ENCODE results near the gene NPTN.
"Not testable (repeated sequence)": the region's sequence is repeated elsewhere in the genome, so short reads cannot be mapped to it uniquely, and the experiment has no call there.

Gene NPTN

DNA sequence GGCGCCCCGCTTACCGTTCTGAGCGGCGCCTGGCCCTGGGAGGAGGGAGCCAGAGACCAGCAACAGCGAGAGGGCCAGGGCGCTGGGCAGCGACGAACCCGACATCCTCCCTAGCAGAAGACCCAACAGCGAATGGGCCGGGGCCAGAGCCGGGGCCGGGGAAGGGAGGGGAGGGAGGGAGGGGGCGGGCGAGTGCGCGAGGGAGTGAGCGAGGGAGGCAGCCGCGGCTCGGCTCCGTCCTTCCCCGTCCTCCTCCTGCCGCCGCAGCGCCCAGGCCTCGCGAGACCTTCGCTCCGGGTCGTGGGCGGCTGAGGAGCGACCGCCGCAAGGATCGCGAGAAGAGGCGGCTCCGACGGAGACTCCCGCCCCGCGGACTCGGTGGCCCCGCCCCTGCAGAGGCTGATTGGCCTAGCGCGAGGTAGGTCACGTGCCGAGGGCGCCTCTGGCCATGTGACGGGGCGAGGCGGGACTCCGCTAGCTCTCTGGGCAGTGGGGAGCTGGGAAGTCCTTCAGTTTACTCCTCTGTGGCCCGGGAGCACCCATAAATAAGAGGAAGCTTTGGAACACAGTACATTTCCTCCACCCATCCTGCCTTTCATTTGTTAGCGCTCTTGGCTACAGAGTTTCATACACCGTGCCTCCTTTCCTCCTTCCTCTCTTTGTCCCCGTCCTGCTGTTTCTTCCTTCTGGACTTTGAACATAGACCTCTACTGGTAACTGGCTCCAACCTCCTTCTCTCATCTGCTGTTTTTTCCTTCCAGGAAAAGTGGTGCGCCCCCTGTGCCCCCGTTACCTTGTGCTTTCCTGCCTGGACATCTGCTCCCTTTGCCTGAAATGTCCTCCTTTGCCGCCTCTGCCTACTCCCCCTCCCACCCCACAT is at the start of gene NPTN:
Gene NPTN (minus strand): TSS at position 279 of the 880 bp plus-strand sequence. CDS start 174 bp downstream, at position 105.
- DNase-seq (ENCODE audit: low read depth in 3 of 3), result peak; percentile 96 to 98 (median 98)

- DNase-seq (ENCODE audit: low read depth in 3 of 3), result no peak
Measured at GRCh38 chr15:73682600-73683090, 49.5 kb upstream of the NPTN start.

- DNase-seq (ENCODE audit: low read depth in 3 of 3), result no peak
Measured at GRCh38 chr15:73681856-73682599, 48.8 kb upstream of the NPTN start.

DNA sequence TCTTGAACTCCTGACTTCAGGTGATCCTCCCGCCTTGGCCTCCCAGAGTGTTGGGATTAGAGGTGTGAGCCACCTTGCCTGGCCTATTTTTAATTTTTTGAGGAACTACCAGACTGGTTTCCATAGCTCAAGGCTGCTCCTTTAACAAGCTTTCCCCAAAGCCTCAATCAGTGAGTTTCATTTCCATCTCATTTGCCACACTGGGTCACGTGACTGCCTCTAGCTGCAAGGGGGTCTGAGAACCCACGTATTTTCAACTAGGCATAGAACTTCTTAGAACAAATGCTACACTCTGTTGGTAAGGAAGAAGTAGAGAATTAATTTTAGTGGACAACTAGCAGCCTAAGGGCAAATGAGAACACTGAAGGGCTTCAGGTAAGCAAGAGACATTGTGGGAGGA is 47.9 kb upstream of the NPTN start:
- no peak for DNase-seq (ENCODE audit: low read depth in 3 of 3)

DNA sequence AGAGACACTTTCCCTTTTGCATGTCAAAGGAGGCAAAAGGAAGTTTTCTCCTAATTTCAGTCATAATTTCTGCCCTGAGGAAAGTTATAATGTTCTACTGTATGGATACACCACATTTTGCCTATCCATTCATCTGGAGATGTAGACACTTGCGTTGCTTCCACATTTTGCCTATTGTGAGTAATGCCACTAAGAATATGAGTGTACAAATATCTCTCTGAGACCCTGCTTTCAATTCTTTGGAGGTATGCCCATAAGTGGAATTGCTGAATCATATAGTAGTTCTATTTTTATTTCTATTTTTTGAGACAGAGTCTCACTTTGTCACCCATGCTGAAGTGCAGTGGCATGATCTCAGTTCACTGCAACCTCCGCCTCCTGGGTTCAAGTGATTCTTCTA is 47.4 kb upstream of the NPTN start:
- no peak for DNase-seq (ENCODE audit: low read depth in 3 of 3)

DNA sequence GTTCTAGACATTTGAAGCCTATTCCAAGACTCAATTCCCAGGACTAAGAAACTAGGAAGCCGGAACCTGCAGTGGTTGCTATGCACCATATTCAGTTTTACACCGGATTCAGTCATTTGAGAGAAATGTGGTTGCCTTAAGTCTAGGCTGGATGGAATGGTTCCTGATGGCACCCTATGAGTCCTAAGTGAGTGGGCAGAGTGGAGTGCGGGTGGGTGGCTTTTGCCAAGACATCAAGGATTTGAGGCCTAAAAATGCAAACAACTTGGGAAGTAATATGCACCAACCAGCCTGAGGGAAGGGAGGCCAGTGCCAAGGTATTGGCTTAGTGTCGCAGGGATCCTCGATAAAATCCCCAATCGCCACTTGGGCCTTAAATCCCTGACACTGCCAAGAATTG is 46.8 kb upstream of the NPTN start:
- no peak for DNase-seq (ENCODE audit: low read depth in 3 of 3)

DNA sequence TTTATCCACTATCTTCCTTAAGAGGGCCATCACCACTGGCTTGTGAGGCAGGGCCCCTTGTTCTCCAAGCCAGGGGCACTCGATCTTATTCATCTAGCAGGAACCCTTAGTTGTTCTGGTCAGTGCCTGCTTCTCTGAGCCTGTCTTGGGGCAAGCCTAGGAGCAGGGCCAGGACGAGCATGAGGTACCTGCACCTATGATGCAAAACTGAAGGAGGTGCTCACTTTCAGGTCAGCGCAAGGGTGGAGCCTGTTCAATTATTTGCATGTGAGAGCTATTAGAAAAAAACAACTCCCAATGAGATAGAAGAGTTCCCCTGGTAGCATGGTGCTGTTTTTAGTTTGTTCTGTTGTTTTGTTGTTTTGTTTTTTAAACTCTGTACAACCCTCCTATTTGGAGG is 46.0 kb upstream of the NPTN start:
- no peak for DNase-seq (ENCODE audit: low read depth in 3 of 3)

DNA sequence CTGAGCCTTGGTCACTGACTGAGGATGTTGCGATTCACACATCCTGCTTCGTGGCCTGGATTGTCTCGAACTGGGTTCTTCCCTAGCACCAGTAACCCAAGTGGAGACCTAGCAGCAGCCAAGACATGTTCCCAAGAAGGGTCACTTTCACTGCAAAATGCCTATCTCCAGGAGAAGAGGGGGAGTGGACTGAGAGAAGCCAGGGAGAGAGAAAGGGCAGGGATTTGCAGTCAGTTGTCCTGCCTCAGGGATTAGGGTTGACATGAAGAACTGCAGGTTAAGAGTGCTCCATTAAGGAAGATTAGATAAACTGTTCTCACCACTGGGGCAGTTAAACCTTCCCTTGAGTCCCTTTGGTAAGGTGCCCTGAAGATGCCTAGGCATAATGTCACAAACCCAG is 45.3 kb upstream of the NPTN start:
- no peak for DNase-seq (ENCODE audit: low read depth in 3 of 3)

GRCh38 chr15:73677733-73678132 is 44.5 kb upstream of the NPTN start:
- DNase-seq (ENCODE audit: low read depth in 3 of 3), result no peak

DNA sequence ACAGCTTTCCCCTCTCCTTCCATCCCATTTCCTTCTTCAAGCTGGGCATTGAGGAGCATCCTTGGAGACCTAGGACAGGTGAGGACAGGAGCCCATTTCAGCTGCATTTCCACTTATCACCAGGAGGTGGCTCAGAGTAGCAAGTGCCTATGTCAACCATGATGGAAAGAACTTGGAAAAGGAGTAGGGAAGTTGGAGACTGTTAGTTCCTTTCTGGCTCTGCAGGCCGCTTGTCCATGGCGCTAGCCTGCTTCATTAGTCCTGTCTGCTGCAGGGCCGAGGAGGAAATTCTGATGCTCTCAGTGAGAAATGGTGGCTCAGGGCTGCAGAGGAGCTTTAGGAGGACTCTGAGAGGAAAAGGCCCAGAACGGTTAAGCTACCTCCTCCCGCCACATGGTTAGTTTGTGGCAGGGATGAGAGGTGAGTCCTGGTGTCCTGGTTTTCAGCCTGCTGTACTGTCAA is 44.0 kb upstream of the NPTN start:
- peak in 2 of 3 experiments; percentile 34 to 50 for DNase-seq (ENCODE audit: low read depth in 3 of 3)

GRCh38 chr15:73674587-73674986 is 41.4 kb upstream of the NPTN start:
- DNase-seq (ENCODE audit: low read depth in 3 of 3), result no peak

GRCh38 chr15:73660455-73660854 is 27.3 kb upstream of the NPTN start:
- DNase-seq (ENCODE audit: low read depth in 3 of 3), result no peak

DNA sequence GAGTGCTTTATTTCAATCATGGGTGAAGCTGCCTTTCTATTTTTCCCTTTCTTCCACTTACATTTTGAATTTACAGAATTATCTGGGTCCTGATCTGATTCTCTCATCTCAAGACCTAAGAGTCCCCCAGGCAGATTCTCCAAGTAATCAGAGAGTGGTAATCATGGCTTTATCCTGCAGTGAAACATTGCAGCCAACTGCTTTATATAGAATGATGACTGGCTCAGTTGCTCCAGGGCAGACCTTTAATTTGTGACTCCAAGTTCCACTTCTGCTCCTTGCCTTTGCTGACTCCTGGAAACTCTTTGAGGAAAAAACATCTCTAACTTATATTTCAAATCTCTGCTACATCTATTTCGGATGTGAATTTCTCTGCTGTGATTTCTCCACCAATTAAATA is 25.5 kb upstream of the NPTN start:
- DNase-seq (ENCODE audit: low read depth in 3 of 3), result no peak

DNA sequence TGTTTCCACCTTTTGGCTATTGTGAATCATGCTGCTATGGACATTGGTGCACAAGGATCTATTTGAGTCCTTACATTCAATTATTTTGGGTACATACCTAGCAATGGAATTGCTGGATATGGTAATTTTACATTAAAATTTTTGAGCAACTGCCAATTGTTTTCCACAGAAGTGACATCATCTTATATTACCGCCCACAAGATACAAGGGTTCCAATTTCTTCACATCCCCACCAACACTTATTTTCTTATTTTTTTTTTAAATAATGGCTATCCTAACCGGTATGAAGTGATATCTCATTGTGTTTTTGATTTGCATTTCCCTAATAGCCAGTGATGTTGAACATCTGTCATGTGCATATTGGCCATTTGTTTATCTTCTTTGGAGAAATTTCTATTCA is 22.5 kb upstream of the NPTN start:
- no peak for DNase-seq (ENCODE audit: low read depth in 3 of 3)

GRCh38 chr15:73654659-73655058 is 21.5 kb upstream of the NPTN start:
- DNase-seq (ENCODE audit: low read depth in 3 of 3), result no peak

DNA sequence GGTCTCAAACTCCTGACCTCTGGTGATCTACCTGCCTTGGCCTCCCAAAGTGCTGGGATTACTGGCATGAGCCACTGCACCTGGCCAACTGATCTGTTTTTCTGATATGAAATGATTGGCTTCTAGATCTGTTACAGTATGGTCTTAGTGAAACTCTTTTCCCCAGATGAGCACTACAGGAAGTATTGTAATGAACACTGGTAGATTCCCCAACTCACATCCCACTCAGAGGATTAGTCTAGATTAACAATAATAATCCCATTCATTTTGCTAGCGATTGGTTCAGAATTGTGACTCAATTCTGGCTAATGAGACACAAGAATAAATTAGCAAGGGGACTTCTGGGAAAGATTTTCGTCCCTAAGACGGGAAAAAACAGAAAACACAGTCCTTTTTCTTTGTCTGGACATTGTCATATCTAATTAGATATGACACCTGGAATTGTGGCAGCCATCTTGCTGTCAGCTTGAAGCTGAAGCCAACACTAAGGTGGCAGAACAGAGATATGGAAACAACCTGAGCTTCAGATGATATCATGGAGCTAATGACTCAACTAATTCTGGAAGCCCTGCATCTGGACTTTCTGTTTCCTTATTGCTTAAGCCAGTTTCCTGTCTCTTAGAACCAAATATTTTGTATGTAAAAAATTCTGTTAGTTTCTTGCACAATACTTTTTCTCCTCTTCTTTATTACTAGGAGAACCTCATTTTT is 17.4 kb upstream of the NPTN start:
- no peak for DNase-seq (ENCODE audit: low read depth in 3 of 3)

GRCh38 chr15:73648014-73648295 is 14.8 kb upstream of the NPTN start:
- DNase-seq (ENCODE audit: low read depth in 3 of 3), result no peak

DNA sequence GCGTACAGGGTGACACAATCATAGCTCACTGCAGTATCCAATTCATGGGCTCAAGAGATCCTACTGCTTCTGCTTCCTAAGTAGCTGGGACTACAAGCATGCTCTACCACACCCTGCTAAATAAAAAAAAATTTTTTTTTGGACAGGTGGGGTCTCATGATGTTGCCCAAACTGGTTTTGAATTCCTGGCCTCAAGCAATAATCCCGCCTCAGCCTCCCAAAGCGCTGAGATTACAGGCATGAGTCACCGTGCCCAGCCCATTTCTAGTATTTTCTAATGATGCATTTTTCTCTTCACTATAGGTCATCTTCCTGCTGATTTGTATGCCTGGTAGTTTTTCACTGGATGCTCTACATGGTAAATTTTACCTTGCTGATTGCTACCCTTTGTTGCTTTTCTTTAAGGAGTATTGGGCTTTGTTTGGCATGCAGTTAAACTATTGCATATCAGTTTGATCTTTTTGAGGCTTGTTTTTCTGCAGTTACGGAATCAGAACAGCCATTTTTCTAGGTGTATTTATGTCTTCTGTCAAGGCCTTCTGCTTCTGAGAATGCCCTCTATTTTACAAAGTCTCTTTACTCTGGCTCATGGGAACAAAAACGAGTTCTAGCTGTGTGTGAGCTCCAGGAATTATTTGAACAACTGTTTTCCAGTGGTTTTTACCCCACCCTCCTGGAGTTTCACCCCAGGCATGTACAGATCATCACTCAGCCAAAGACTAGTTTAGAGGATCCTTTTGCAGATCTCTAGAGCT is 14.2 kb upstream of the NPTN start:
- no peak for DNase-seq (ENCODE audit: low read depth in 3 of 3)

GRCh38 chr15:73639464-73639863 is 6.3 kb upstream of the NPTN start:
- not testable (repeated sequence) for DNase-seq (ENCODE audit: low read depth in 3 of 3)

- DNase-seq (ENCODE audit: low read depth in 3 of 3), result no peak
Measured at GRCh38 chr15:73637527-73637926, 4.3 kb upstream of the NPTN start.

DNA sequence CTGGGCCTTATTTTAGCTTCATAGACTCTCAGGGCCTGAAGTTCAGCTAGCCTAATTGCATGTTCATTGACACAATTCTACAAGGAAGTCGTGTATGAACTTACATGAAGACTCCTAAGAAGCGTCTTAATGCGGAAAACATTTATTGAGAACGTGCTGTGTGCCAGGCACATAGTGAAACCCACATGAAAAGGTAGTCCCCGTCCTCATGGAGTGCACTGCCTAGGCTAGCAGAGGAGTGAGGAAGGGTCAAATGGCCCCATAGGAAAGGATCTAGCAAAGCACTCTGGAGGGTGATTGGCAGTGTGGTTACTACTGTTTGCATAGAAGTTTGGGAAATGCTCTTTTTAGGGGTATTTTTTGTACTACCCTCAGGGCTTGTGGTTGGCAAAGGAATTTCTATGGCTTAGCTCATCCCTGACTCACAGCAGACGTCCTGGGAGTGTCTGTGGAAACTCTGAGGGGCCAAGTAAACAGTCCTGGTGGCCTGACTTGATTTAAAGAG is 854 bp upstream of the NPTN start:
- no peak for DNase-seq (ENCODE audit: low read depth in 3 of 3)
